Measurements from ENCODE around the gene SETBP1. TPM values are rescaled to one million over a fixed set of nuclear protein-coding genes. Genes with fewer than 3 reads are reported as not detected.

The SETBP1 gene
- total and polyA plus RNA-seq, 2 of the 4 experiments (the other 2 are of a cell fraction), result 0.19 to 0.36 TPM

DNA sequence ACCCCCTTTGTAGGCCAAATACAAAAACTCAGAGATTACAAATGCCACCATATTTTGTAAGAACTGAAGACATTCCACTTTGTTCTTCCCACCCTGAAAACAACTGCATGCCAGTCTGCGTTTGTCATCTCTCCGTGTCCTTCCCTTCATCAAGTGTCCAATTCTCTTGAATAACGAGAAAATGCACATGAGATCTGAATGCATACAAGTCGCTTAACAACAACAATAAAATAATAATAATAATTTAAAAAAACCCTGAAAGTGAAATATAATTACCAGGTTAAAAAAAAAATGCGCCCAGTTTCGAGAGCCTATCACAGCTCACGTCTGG is 2.0 kb upstream of the SETBP1 start:
- no peak overlapping the region for H3K27ac ChIP-seq (ENCODE audit: insufficient read depth, low read length)
- no peak overlapping the region for H3K23ac ChIP-seq (ENCODE audit: low read depth, low read length)
- H4K20me1 ChIP-seq (ENCODE audit: insufficient read depth, low read length), result no peaks in the 10 kb centered on the region
- H3K36me3 ChIP-seq (ENCODE audit: control insufficient read depth, insufficient read depth, low read length), result no peaks in the 10 kb centered on the region
- BruUV-seq (replicated peaks), result no TSS peak
- dilution Hi-C loops (cut with HindIII; ENCODE audit: low sequenced_read_pairs, unreplicated experiment) (no loop called here), intact Hi-C loops (cut with micrococcal nuclease) (loop anchor here (1.0 to 10.0 kb wide), 6 partner anchors 217 to 1054 kb away; no protein-coding TSS in a partner anchor), in situ Hi-C loops (cut with MboI; ENCODE audit: low sequenced_read_pairs) (loop anchor here (10.0 kb wide), 1 partner anchor 536 kb away; no protein-coding TSS in a partner anchor)
- ChIA-PET POLR2A (ENCODE audit: unreplicated experiment) (no interaction called here), CTCF (interaction anchor here (0.6 to 1.0 kb wide), 2 partner anchors 9 to 24 kb away, joined by 3 to 7 read pairs; no protein-coding TSS in a partner anchor)
- no peak overlapping the region for H4K8ac ChIP-seq (ENCODE audit: low read depth in 2 of 2, low read length in 2 of 2)
- no peak overlapping the region for H2AFZ ChIP-seq (replicated peaks; ENCODE audit: low read length, poor library complexity)
- no peaks in the 10 kb centered on the region for H3K79me1 ChIP-seq (ENCODE audit: low read depth in 1 of 2, low read length in 2 of 2)
- H4K91ac ChIP-seq (ENCODE audit: insufficient read depth, low read depth, low read length), result no peak overlapping the region
- H3K4me3 ChIP-seq (ENCODE audit: insufficient read depth, low read depth, low read length), result no peak overlapping the region
- H3K4me2 ChIP-seq (ENCODE audit: low read depth, low read length), result no peak overlapping the region; the same call in 1 of the 2 replicates
- no peak overlapping the region for H2BK120ac ChIP-seq (ENCODE audit: low read depth, low read length)
- H4K5ac ChIP-seq (ENCODE audit: low read depth, low read length), result no peak overlapping the region
- H3K9me3 ChIP-seq (ENCODE audit: control insufficient read depth, insufficient read depth, low read length), result no peaks in the 10 kb centered on the region
- no peak overlapping the region for H2BK20ac ChIP-seq (ENCODE audit: low read depth, low read length)
- no peaks in the 10 kb centered on the region for H3K9me1 ChIP-seq (ENCODE audit: insufficient read depth, low read length)
- no peak overlapping the region for H2BK5ac ChIP-seq (ENCODE audit: low read depth, low read length, poor library complexity, severe bottlenecking)
- no peak overlapping the region for H3K56ac ChIP-seq (ENCODE audit: extremely low read depth, insufficient read depth, low read length)
- no peak overlapping the region for H3K9ac ChIP-seq (ENCODE audit: low read depth, low read length)
- peaks cover 21% of the 10 kb centered on the region for H3K27me3 ChIP-seq (ENCODE audit: control insufficient read depth, insufficient read depth, low read length)
- no peak overlapping the region for H2BK15ac ChIP-seq (ENCODE audit: low read depth, low read length)
- no peak overlapping the region for H3K14ac ChIP-seq (replicated peaks; ENCODE audit: low read depth, low read length)
- TF ChIP-seq, protein P1, sequence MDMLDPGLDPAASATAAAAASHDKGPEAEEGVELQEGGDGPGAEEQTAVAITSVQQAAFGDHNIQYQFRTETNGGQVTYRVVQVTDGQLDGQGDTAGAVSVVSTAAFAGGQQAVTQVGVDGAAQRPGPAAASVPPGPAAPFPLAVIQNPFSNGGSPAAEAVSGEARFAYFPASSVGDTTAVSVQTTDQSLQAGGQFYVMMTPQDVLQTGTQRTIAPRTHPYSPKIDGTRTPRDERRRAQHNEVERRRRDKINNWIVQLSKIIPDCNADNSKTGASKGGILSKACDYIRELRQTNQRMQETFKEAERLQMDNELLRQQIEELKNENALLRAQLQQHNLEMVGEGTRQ (IDR thresholded peaks at IDR 0.05; ENCODE audit: low read depth, low read length), result no peak
- TF ChIP-seq RCOR1 (IDR thresholded peaks at IDR 0.05; ENCODE audit: insufficient replicate concordance, low read length), result no peak
- TF ChIP-seq MAFK (IDR thresholded peaks at IDR 0.05; ENCODE audit: low read depth, low read length), result no peak
- no peak overlapping the region for H3K18ac ChIP-seq (ENCODE audit: low read depth, low read length)
- DNase-seq, result no peak
- H3K4ac ChIP-seq (ENCODE audit: low read depth, low read length), result no peak overlapping the region
- ATAC-seq (ENCODE audit: low read depth), result no peak
- no peak overlapping the region for H2AK5ac ChIP-seq (ENCODE audit: low read depth, low read length)
- H2AK9ac ChIP-seq (replicated peaks; ENCODE audit: low read depth, low read length, poor library complexity), result no peak overlapping the region
- H3K4me1 ChIP-seq (ENCODE audit: control insufficient read depth, insufficient read depth, low read length), result peaks cover 3% of the 10 kb centered on the region; the same call in 1 of the 2 replicates
- no CpG with 5 or more reads among the region's 7 CpGs for WGBS, 2 experiments (ENCODE audit: extremely low coverage in 2 of 2, insufficient read length in 1 of 2)

All from IMR-90 (cell line).